ENCODE measurements around the gene ANG.

Gene ANG

GRCh38 chr14:20683125-20683890, 5.3 kb upstream of the ANG start:
- H3K4me3 ChIP-seq (ENCODE audit: low read depth, low read length): peak overlapping the region; percentile 68
- H3K4me1 ChIP-seq (ENCODE audit: control insufficient read depth, insufficient read depth, low read length): no peaks in the 10 kb centered on the region; the same call in 1 of the 2 replicates
- ChIA-PET CTCF (interaction anchor here (0.5 to 1.7 kb wide), 7 partner anchors 20 to 74 kb away, joined by 3 to 6 read pairs (median 3); no protein-coding TSS in a partner anchor), POLR2A (interaction anchor here (0.9 to 4.8 kb wide), 11 partner anchors 20 to 342 kb away, joined by 3 to 40 read pairs (median 4); partner anchors contain the start of genes APEX1, PARP2, PIP4P1 and PNP)
- H3K36me3 ChIP-seq (ENCODE audit: control insufficient read depth in 2 of 2, insufficient read depth in 1 of 2, low read length in 2 of 2): no peaks in the 10 kb centered on the region
- peak overlapping the region; percentile 96 for H3K27ac ChIP-seq (ENCODE audit: extremely low read depth, low read depth, low read length)
- no peaks in the 10 kb centered on the region for H3K9me3 ChIP-seq (ENCODE audit: control insufficient read depth, insufficient read depth, low read depth, low read length)
- TF ChIP-seq ZNF350 (tag by site-specific recombination; IDR thresholded peaks at IDR 0.05): no peak
- TF ChIP-seq BCL11A (tag by site-specific recombination; IDR thresholded peaks at IDR 0.05; ENCODE audit: low read depth): peak; percentile 83; the same call in 1 of the 2 replicates
- 0 out of 2 replicates have a peak, but pooled peaks have one; percentile 24 for TF ChIP-seq KLF10 (tag by site-specific recombination; IDR thresholded peaks at IDR 0.05)
- TF ChIP-seq ZNF48 (tag by site-specific recombination; IDR thresholded peaks at IDR 0.05): no peak
- 0 out of 2 replicates have a peak, but pooled peaks have one; percentile 36 for TF ChIP-seq BCL11B (tag by site-specific recombination; IDR thresholded peaks at IDR 0.05; ENCODE audit: low read depth)
- TF ChIP-seq ZNF596 (tag by site-specific recombination; IDR thresholded peaks at IDR 0.05): no peak
- TF ChIP-seq ZNF292 (tag by site-specific recombination; IDR thresholded peaks at IDR 0.05; ENCODE audit: borderline replicate concordance, low read depth): no peak
- no peak for TF ChIP-seq ZNF692 (tag by site-specific recombination; IDR thresholded peaks at IDR 0.05)
- TF ChIP-seq, protein P1, sequence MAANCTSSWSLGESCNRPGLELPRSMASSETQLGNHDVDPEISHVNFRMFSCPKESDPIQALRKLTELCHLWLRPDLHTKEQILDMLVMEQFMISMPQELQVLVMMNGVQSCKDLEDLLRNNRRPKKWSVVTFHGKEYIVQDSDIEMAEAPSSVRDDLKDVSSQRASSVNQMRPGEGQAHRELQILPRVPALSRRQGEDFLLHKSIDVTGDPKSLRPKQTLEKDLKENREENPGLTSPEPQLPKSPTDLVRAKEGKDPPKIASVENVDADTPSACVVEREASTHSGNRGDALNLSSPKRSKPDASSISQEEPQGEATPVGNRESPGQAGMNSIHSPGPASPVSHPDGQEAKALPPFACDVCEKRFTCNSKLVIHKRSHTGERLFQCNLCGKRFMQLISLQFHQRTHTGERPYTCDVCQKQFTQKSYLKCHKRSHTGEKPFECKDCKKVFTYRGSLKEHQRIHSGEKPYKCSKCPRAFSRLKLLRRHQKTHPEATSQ (tag by site-specific recombination; IDR thresholded peaks at IDR 0.05): no peak
- TF ChIP-seq ZNF660 (tag by site-specific recombination; IDR thresholded peaks at IDR 0.05): peak; percentile 78; the same call in 1 of the 2 replicates
- peak; percentile 85 for TF ChIP-seq REST (tag by site-specific recombination; IDR thresholded peaks at IDR 0.05)
- no peak for TF ChIP-seq ZNF777 (tag by site-specific recombination; IDR thresholded peaks at IDR 0.05; ENCODE audit: borderline replicate concordance)
- peak; percentile 36; the same call in 1 of the 2 replicates for TF ChIP-seq ZSCAN23 (tag by site-specific recombination; IDR thresholded peaks at IDR 0.05)
- peak; percentile 92 for TF ChIP-seq GFI1B (tag by site-specific recombination; IDR thresholded peaks at IDR 0.05)
- TF ChIP-seq ZNF146 (tag by site-specific recombination; IDR thresholded peaks at IDR 0.05): peak; percentile 24; the same call in 1 of the 2 replicates
- TF ChIP-seq ZSCAN16 (tag by site-specific recombination; IDR thresholded peaks at IDR 0.05): no peak
- TF ChIP-seq ZNF23 (tag by site-specific recombination; IDR thresholded peaks at IDR 0.05; ENCODE audit: borderline replicate concordance): no peak
- no peak; the same call in 1 of the 2 replicates for TF ChIP-seq ZNF391 (tag by site-specific recombination; IDR thresholded peaks at IDR 0.05; ENCODE audit: borderline replicate concordance, low read depth)
- TF ChIP-seq ZNF514 (tag by site-specific recombination; IDR thresholded peaks at IDR 0.05): no peak
- TF ChIP-seq, protein P2, sequence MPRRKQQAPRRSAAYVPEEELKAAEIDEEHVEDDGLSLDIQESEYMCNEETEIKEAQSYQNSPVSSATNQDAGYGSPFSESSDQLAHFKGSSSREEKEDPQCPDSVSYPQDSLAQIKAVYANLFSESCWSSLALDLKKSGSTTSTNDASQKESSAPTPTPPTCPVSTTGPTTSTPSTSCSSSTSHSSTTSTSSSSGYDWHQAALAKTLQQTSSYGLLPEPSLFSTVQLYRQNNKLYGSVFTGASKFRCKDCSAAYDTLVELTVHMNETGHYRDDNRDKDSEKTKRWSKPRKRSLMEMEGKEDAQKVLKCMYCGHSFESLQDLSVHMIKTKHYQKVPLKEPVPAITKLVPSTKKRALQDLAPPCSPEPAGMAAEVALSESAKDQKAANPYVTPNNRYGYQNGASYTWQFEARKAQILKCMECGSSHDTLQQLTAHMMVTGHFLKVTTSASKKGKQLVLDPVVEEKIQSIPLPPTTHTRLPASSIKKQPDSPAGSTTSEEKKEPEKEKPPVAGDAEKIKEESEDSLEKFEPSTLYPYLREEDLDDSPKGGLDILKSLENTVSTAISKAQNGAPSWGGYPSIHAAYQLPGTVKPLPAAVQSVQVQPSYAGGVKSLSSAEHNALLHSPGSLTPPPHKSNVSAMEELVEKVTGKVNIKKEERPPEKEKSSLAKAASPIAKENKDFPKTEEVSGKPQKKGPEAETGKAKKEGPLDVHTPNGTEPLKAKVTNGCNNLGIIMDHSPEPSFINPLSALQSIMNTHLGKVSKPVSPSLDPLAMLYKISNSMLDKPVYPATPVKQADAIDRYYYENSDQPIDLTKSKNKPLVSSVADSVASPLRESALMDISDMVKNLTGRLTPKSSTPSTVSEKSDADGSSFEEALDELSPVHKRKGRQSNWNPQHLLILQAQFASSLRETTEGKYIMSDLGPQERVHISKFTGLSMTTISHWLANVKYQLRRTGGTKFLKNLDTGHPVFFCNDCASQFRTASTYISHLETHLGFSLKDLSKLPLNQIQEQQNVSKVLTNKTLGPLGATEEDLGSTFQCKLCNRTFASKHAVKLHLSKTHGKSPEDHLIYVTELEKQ (tag by site-specific recombination; IDR thresholded peaks at IDR 0.05; ENCODE audit: borderline replicate concordance): no peak
- peak; percentile 19; the same call in 1 of the 2 replicates for TF ChIP-seq ZBTB8A (tag by site-specific recombination; IDR thresholded peaks at IDR 0.05)
- no peak for TF ChIP-seq PATZ1 (tag by site-specific recombination; IDR thresholded peaks at IDR 0.05)
